CD14-positive monocyte (primary cell): ENCODE data around the gene HMOX2. TPM values are rescaled to one million over a fixed set of nuclear protein-coding genes. Genes with fewer than 3 reads are reported as not detected.

Experiments
- DNase-seq, 3 donors: peaks; one replicate each; pipeline ENCODE4 v3.0.0-alpha.2; 2011 to 2022
- H2AFZ ChIP-seq: 2 replicates; pipeline ENCODE4 v1.6.0; 2012; ENCODE audit warnings: mild to moderate bottlenecking, low read depth, low read length, inconsistent platforms; ENCODE audit not compliant: insufficient read depth, poor library complexity, severe bottlenecking
- H3K27ac ChIP-seq, 2 donors: 1 replicate in 1 of 2; 2 replicates in 1 of 2; pipeline ENCODE4 v1.5.1; 2012 to 2013; ENCODE audit warnings: low read length in 2 of 2, control low read depth in 1 of 2, inconsistent platforms in 1 of 2, low read depth in 1 of 2, mild to moderate bottlenecking in 1 of 2
- H3K27me3 ChIP-seq, 2 donors: one replicate each; pipeline versions ENCODE4 v1.6.0 to v1.6.1; 2011 to 2013; ENCODE audit warnings: low read length in 2 of 2; ENCODE audit not compliant: control insufficient read depth in 2 of 2, insufficient read depth in 2 of 2
- H3K36me3 ChIP-seq, 2 donors: replicated peaks in 1 of 2; 1 replicate in 1 of 2; 2 replicates in 1 of 2; pipeline versions ENCODE4 v1.5.1 to v1.6.1; 2012 to 2013; ENCODE audit warnings: low read length in 2 of 2, control low read depth in 1 of 2, inconsistent platforms in 1 of 2, mild to moderate bottlenecking in 1 of 2; ENCODE audit not compliant: insufficient read depth in 2 of 2, control insufficient read depth in 1 of 2
- H3K4me1 ChIP-seq, 2 donors: 1 replicate in 1 of 2; 2 replicates in 1 of 2; pipeline versions ENCODE4 v1.5.1 to v1.6.1; 2012 to 2013; ENCODE audit warnings: low read length in 2 of 2, control low read depth in 1 of 2, inconsistent platforms in 1 of 2, mild to moderate bottlenecking in 1 of 2, moderate library complexity in 1 of 2; ENCODE audit not compliant: insufficient read depth in 2 of 2, control insufficient read depth in 1 of 2
- H3K4me2 ChIP-seq: replicated peaks from 2 replicates; pipeline ENCODE3; 2012; ENCODE audit warnings: low read length, moderate library complexity, mild to moderate bottlenecking; ENCODE audit not compliant: poor library complexity, severe bottlenecking; ENCODE audit errors: extremely low read depth
- H3K4me3 ChIP-seq, 3 experiments: fragments of 200-600 bp in 1 of 3; sonication (generic) in 1 of 3; replicated peaks in 1 of 3; 1 replicate in 2 of 3; 2 replicates in 1 of 3; pipeline ENCODE4 v1.5.1; 2011 to 2013; ENCODE audit warnings: low read length in 3 of 3, mild to moderate bottlenecking in 3 of 3, control low read depth in 2 of 3, low read depth in 2 of 3, inconsistent platforms in 1 of 3, moderate library complexity in 1 of 3
- H3K79me2 ChIP-seq: 2 replicates; pipeline ENCODE4 v1.6.0; 2012; ENCODE audit warnings: mild to moderate bottlenecking, control low read depth, inconsistent platforms, low read length, moderate library complexity; ENCODE audit not compliant: insufficient read depth
- H3K9ac ChIP-seq: 2 replicates; pipeline ENCODE4 v1.6.0; 2017; ENCODE audit warnings: low read length, mild to moderate bottlenecking; ENCODE audit not compliant: insufficient read depth, poor library complexity, severe bottlenecking
- H3K9me3 ChIP-seq, 2 donors: replicated peaks in 1 of 2; 1 replicate in 1 of 2; 2 replicates in 1 of 2; pipeline versions ENCODE4 v1.5.1 to v1.6.1; 2012 to 2013; ENCODE audit warnings: low read length in 2 of 2, control low read depth in 1 of 2; ENCODE audit not compliant: control insufficient read depth in 1 of 2, insufficient read depth in 1 of 2
- H4K20me1 ChIP-seq: 2 replicates; pipeline ENCODE4 v1.6.0; 2012; ENCODE audit warnings: mild to moderate bottlenecking, low read length, control low read depth, moderate library complexity; ENCODE audit not compliant: insufficient read depth
- H3K27ac Mint-ChIP-seq, 7 donors: one replicate each; pipeline ENCODE4 v1.8.0; 2020; ENCODE audit warnings: mild to moderate bottlenecking in 7 of 7, mixed read lengths in 7 of 7, moderate library complexity in 6 of 7, inconsistent platforms in 2 of 7
- H3K27me3 Mint-ChIP-seq, 3 donors: one replicate each; pipeline ENCODE4 v1.8.0; 2021 to 2022; ENCODE audit warnings: low read depth in 3 of 3, mild to moderate bottlenecking in 3 of 3, mixed read lengths in 3 of 3, moderate library complexity in 3 of 3, inconsistent platforms in 1 of 3
- H3K36me3 Mint-ChIP-seq, 2 donors: one replicate each; pipeline ENCODE4 v1.8.0; 2020; ENCODE audit warnings: mixed read lengths in 2 of 2, inconsistent platforms in 1 of 2, mild to moderate bottlenecking in 1 of 2
- H3K4me1 Mint-ChIP-seq: one replicate; pipeline ENCODE4 v1.8.0; 2020; ENCODE audit warnings: mild to moderate bottlenecking, mixed read lengths
- H3K4me3 Mint-ChIP-seq, 2 donors: one replicate each; pipeline ENCODE4 v1.8.0; 2020; ENCODE audit warnings: mild to moderate bottlenecking in 2 of 2, mixed read lengths in 2 of 2, moderate library complexity in 1 of 2
- H3K9me3 Mint-ChIP-seq, 7 donors: one replicate each; pipeline ENCODE4 v1.8.0; 2020 to 2022; ENCODE audit warnings: mixed read lengths in 7 of 7, mild to moderate bottlenecking in 6 of 7, moderate library complexity in 6 of 7, inconsistent platforms in 2 of 7
- WGBS: methylation state at CpG from one replicate; pipeline ENCODE4 v1.1.5; 2013; ENCODE audit warnings: missing lambda C conversion rate; ENCODE audit not compliant: insufficient coverage; 5-methylcytosine and 5-hydroxymethylcytosine counted together
- intact Hi-C, 2 donors: fragments of 100-400 bp; cut with micrococcal nuclease; formaldehyde crosslinking; loops; one replicate each; pipeline versions ENCODE4 v1.15.0 to v1.15.1; 2023
- polyA plus RNA-seq, 3 donors: library from polyadenylated mRNA; depleted of rRNA in 1 of 3; unstranded in 2 of 3; stranded (reverse) in 1 of 3; fragments of 300-500 nt in 2 of 3; fragments of >200 nt in 1 of 3; fragmentation: Illumina TruSeq in 2 of 3; gene quantifications; 1 replicate in 2 of 3; 2 replicates in 1 of 3; pipeline ENCODE4 v1.2.3, GENCODE V29; 2012 to 2021
- TF ChIP-seq, protein P1 (sequence below): fragments of 200-600 bp; IDR thresholded peaks from one replicate; pipeline ENCODE4 v1.8.0; 2022; ENCODE audit warnings: antibody characterized with exemption, mild to moderate bottlenecking

Gene HMOX2
- polyA plus RNA-seq, 3 donors: 21.7 to 33.2 (median 25.0) TPM

GRCh38 chr16:4522051-4522581, 45.9 kb downstream of the HMOX2 start:
- Histone ChIP-seq H3K79me2 (peaks cover 44% of the 10 kb centered on the region), H3K36me3 (no peaks in the 10 kb centered on the region), H3K9me3 (no peaks in the 10 kb centered on the region), H3K4me1 (peaks cover 42 to 54% of the 10 kb centered on the region in 2 donors), H4K20me1 (no peaks in the 10 kb centered on the region), H3K4me3 (no peak overlapping the region), H2AFZ (no peak overlapping the region), H3K27me3 (no peaks in the 10 kb centered on the region), H3K4me2 (no peak overlapping the region), H3K27ac (peak overlapping the region in 1 of 2 donors; percentile 45), H3K9ac (peak overlapping the region; percentile 24)
- peak overlapping the region in 4 of 7 donors; percentile 81 to 90 (median 88) for H3K27ac Mint-ChIP-seq
- peaks cover 10 to 23% of the 10 kb centered on the region in 2 donors for H3K36me3 Mint-ChIP-seq
- intact Hi-C loops: no loop called here
- H3K27me3 Mint-ChIP-seq: peaks cover 0 to 5% (median 3%) of the 10 kb centered on the region in 3 donors
- peaks cover 0 to 3% (median 0%) of the 10 kb centered on the region in 7 donors for H3K9me3 Mint-ChIP-seq
- no peak overlapping the region for H3K4me3 Mint-ChIP-seq
- H3K4me1 Mint-ChIP-seq: peaks cover 49% of the 10 kb centered on the region
- TF ChIP-seq, protein P1, sequence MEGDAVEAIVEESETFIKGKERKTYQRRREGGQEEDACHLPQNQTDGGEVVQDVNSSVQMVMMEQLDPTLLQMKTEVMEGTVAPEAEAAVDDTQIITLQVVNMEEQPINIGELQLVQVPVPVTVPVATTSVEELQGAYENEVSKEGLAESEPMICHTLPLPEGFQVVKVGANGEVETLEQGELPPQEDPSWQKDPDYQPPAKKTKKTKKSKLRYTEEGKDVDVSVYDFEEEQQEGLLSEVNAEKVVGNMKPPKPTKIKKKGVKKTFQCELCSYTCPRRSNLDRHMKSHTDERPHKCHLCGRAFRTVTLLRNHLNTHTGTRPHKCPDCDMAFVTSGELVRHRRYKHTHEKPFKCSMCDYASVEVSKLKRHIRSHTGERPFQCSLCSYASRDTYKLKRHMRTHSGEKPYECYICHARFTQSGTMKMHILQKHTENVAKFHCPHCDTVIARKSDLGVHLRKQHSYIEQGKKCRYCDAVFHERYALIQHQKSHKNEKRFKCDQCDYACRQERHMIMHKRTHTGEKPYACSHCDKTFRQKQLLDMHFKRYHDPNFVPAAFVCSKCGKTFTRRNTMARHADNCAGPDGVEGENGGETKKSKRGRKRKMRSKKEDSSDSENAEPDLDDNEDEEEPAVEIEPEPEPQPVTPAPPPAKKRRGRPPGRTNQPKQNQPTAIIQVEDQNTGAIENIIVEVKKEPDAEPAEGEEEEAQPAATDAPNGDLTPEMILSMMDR: no peak
- DNase-seq: no peak
- 88% methylated on average over 8 of the region's 8 CpGs for WGBS

DNA sequence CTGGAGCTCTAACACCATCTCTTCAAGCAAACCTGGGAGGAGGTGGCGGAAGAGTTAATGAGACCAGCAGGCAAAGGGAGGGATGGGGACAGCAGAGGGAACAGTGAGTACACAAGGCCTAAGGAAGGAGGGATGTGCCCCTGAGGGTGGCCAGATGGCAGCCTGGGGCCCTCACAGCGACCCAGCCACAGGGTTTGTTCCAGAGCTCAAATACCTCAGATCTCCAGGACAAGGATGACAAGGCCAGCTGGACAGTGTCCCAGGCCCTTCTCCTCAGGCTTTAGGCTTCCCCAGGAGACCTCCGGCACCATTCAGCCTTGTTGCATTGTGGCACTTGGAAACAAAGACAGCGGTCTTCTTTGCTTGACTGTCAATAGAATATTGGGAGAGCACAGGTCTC, 47.5 kb downstream of the HMOX2 start:
- H3K27ac Mint-ChIP-seq: peak overlapping the region in 6 of 7 donors; percentile 76 to 90 (median 90)
- no peak for DNase-seq
- Histone ChIP-seq H3K36me3 (no peaks in the 10 kb centered on the region), H4K20me1 (no peaks in the 10 kb centered on the region), H3K9me3 (no peaks in the 10 kb centered on the region), H3K27ac (peak overlapping the region in 1 of 2 donors; percentile 51), H3K27me3 (no peaks in the 10 kb centered on the region), H3K4me1 (peaks cover 35 to 48% of the 10 kb centered on the region in 2 donors), H2AFZ (no peak overlapping the region), H3K4me2 (no peak overlapping the region), H3K79me2 (peaks cover 28% of the 10 kb centered on the region), H3K9ac (peak overlapping the region; percentile 24), H3K4me3 (peak overlapping the region in 1 of 3 experiments; percentile 4)
- TF ChIP-seq, protein P1: no peak
- H3K9me3 Mint-ChIP-seq: peaks cover 0 to 3% (median 0%) of the 10 kb centered on the region in 7 donors
- intact Hi-C loops: no loop called here
- H3K4me1 Mint-ChIP-seq: peaks cover 48% of the 10 kb centered on the region
- 91% methylated on average over 3 of the region's 4 CpGs for WGBS
- peaks cover 0 to 5% (median 3%) of the 10 kb centered on the region in 3 donors for H3K27me3 Mint-ChIP-seq
- peak overlapping the region in 1 of 2 donors; percentile 74 for H3K4me3 Mint-ChIP-seq
- H3K36me3 Mint-ChIP-seq: peaks cover 10 to 20% of the 10 kb centered on the region in 2 donors
